AG10803 (cell line): ENCODE data around the gene FADS1.

Source experiments
- DNase-seq: peaks from one replicate; pipeline ENCODE4 v3.0.0; 2010; ENCODE audit warnings: low read depth
- H3K4me3 ChIP-seq: 2 replicates; pipeline ENCODE4 v1.5.1; 2011; ENCODE audit warnings: mild to moderate bottlenecking, low read length, control low read depth
- TF ChIP-seq, protein P1 (sequence below): conservative IDR thresholded peaks from 2 replicates; pipeline ENCODE4 v1.5.1; 2011; ENCODE audit warnings: mild to moderate bottlenecking, low read length, control low read depth, inconsistent platforms

FADS1 gene

GRCh38 chr11:61816736-61817455, at the start of gene FADS1:
FADS1 (minus strand) TSS chr11:61817003; CDS start chr11:61816929, 74 bp downstream.
- TF ChIP-seq, protein P1, sequence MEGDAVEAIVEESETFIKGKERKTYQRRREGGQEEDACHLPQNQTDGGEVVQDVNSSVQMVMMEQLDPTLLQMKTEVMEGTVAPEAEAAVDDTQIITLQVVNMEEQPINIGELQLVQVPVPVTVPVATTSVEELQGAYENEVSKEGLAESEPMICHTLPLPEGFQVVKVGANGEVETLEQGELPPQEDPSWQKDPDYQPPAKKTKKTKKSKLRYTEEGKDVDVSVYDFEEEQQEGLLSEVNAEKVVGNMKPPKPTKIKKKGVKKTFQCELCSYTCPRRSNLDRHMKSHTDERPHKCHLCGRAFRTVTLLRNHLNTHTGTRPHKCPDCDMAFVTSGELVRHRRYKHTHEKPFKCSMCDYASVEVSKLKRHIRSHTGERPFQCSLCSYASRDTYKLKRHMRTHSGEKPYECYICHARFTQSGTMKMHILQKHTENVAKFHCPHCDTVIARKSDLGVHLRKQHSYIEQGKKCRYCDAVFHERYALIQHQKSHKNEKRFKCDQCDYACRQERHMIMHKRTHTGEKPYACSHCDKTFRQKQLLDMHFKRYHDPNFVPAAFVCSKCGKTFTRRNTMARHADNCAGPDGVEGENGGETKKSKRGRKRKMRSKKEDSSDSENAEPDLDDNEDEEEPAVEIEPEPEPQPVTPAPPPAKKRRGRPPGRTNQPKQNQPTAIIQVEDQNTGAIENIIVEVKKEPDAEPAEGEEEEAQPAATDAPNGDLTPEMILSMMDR: peak; percentile 52
- DNase-seq: peak; percentile 91
- H3K4me3 ChIP-seq: peak within 1 kb of the TSS; percentile 92

DNA sequence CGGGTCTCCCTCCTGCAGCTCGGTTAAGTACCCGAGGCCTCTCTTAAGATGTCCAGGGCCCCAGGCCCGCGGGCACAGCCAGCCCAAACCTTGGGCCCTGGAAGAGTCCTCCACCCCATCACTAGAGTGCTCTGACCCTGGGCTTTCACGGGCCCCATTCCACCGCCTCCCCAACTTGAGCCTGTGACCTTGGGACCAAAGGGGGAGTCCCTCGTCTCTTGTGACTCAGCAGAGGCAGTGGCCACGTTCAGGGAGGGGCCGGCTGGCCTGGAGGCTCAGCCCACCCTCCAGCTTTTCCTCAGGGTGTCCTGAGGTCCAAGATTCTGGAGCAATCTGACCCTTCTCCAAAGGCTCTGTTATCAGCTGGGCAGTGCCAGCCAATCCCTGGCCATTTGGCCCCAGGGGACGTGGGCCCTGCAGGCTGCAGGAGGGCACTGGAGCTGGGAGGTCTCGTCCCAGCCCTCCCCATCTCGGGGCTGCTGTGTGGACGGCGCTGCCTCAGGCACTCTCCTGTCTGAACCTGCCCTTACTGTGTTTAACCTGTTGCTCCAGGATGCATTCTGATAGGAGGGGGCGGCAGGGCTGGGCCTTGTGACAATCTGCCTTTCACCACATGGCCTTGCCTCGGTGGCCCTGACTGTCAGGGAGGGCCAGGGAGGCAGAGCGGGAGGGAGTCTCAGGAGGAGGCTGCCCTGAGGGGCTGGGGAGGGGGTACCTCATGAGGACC, 49.6 kb upstream of the FADS1 start:
- H3K4me3 ChIP-seq: no peak overlapping the region
- DNase-seq: no peak
- TF ChIP-seq, protein P1: no peak

DNA sequence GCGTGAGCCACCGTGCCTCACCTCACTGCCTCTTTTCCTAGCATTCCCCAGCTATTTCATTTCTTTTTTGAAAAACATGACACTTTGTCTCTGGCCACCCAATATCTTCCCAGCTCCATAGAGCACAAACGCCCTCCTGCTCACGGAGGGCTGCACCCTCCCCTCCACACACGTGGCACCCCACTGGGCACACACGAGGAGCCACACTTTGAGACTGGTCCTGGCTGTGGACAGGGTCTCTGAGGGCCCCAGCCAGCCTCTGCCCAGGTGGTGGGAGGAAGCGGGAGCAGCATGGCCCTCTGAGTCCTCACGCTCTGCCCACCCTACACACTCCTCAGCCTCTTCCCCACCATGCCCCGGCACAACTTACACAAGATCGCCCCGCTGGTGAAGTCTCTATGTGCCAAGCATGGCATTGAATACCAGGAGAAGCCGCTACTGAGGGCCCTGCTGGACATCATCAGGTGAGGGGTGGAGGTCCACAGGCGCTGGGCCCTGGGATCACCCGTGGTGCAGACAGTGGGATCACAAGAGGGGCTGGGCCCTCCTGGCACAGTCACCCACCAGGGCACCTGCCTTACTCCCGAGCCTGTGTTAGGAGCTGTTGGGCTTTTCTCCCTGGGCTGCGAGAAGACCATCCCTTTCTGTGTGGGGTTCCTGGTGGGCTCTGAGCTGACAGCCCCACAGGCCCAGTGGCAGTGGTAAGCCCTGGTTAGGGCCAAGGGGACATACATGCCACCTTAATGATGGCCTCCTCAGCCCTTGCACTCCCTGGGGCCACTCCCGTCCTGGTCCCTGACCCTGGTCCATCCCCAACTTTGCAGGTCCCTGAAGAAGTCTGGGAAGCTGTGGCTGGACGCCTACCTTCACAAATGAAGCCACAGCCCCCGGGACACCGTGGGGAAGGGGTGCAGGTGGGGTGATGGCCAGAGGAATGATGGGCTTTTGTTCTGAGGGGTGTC, 48.3 kb upstream of the FADS1 start:
- TF ChIP-seq, protein P1: no peak
- DNase-seq: no peak

DNA sequence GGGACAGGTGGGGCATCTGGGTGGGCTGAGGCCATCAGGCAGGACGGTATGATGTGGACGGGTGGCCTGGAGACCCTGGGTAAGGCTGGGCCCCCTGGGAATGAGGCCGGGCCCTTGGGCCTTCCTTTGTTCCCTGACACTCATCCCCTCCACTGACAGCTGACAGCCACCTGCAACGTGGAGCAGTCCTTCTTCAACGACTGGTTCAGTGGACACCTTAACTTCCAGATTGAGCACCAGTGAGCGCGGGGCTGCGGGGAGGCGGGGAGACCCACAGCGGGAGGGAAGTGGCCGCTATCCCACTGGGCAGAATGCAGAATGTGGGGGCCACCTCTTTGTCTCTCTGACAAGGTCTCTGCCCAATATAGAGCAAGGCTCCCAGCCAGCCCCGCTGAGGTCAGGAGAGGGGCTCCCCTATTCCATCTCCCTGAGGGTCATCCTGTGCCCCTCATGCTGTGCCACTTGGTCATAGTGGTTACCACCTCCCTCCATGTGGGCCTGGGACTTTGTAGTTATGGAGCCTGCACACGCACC, 46.8 kb upstream of the FADS1 start:
- DNase-seq: no peak
- no peak overlapping the region for H3K4me3 ChIP-seq
- TF ChIP-seq, protein P1: no peak

More for the DNA sequence above, 48.3 kb upstream of the FADS1 start:
- no peak overlapping the region for H3K4me3 ChIP-seq

- H3K4me3 ChIP-seq: no peak overlapping the region
- TF ChIP-seq, protein P1: no peak
- no peak for DNase-seq
Observed at GRCh38 chr11:61862714-61863547, 46.1 kb upstream of the FADS1 start.

GRCh38 chr11:61861634-61862033, 44.8 kb upstream of the FADS1 start:
- TF ChIP-seq, protein P1: no peak
- no peak for DNase-seq
- H3K4me3 ChIP-seq: no peak overlapping the region
